Measurements from ENCODE around the gene BRF1. TPM values are rescaled to one million over a fixed set of nuclear protein-coding genes. Genes with fewer than 3 reads are reported as not detected.

The BRF1 gene
- total RNA-seq, 1 experiment from 2014 or later = 41.2 TPM

DNA sequence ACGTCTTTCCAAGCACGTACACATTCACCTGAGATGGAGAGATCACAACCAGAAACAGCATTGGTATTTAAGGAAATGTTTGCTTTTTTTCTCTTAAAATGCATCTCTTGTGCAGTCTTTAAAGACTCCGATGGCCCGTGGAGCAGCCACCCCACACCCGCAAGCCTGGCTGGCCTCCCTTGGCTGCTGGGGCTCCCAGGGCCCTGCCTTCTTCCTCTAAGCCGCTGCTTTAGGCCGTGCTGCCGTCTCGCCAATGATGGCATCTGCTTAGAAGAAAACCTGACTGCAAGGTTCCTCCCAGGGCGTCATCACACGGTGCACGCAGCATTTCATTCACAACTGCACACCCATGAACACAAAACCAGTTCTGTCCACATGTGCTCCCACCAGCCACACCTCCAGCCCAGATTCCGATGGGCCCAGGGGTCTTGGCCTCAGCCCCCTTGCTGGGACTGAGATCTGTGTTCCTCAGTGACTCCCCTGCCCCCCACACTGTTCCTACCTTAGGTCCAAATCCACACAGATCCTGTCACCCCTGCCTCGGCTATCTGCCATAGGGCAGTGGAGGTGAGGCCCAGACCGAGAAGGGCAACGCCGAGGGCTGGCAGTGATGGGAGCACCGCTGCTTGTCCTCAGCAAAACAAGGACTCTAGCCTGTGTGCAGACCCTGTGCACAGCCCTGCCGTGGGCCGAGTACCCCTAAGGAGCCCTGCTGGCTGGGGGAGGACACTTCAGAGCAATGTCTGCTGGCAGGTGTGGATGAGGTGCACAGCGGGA is 48.1 kb downstream of the BRF1 start:
- Histone ChIP-seq H3K27me3 (ENCODE audit: insufficient read depth, low read length) (no peaks in the 10 kb centered on the region), H3K4me1 (ENCODE audit: control insufficient read depth in 1 of 2, insufficient read depth in 2 of 2, low read length in 2 of 2) (peaks cover 5 to 14% of the 10 kb centered on the region in 2 experiments; a peak in 3 of 4 replicates), H2AFZ (ENCODE audit: low read depth, low read length, poor library complexity, severe bottlenecking) (no peak overlapping the region), H3K4me3 (replicated peaks in 1 of 2; ENCODE audit: low read depth in 1 of 2, low read length in 2 of 2) (no peak overlapping the region), H3K79me2 (ENCODE audit: insufficient read depth, low read length) (peaks cover 25% of the 10 kb centered on the region; the same call in 1 of the 2 replicates), H4K20me1 (ENCODE audit: insufficient read depth) (no peaks in the 10 kb centered on the region), H3K36me3 (ENCODE audit: control insufficient read depth in 1 of 2, insufficient read depth in 2 of 2, low read length in 2 of 2) (peaks cover 0 to 10% of the 10 kb centered on the region in 2 experiments; a peak in 2 of 4 replicates), H3K9me2 (ENCODE audit: insufficient read depth) (no peaks in the 10 kb centered on the region), H3K27ac (ENCODE audit: low read depth, low read length) (no peak overlapping the region), H3K9ac (ENCODE audit: low read length) (no peak overlapping the region), H3K9me3 (ENCODE audit: control insufficient read depth in 1 of 2, insufficient read depth in 1 of 2, low read depth in 1 of 2, low read length in 2 of 2) (no peaks in the 10 kb centered on the region), H3K4me2 (ENCODE audit: low read length) (no peak overlapping the region)
- intact Hi-C loops (cut with micrococcal nuclease) = no loop called here
- ATAC-seq (no peak), DNase-seq (ENCODE audit: low read depth, low spot score) (no peak)
- CTCF ChIA-PET = no interaction called here
- TF ChIP-seq CBX3 (IDR thresholded peaks at IDR 0.05; ENCODE audit: low read depth) = no peak
- no peak for TF ChIP-seq EGR1 (IDR thresholded peaks at IDR 0.05; ENCODE audit: low read depth)
- no peak for TF ChIP-seq POLR2AphosphoS5 (IDR thresholded peaks at IDR 0.05; ENCODE audit: low read depth, low read length)
- TF ChIP-seq ZFX (IDR thresholded peaks at IDR 0.05) = no peak
- no peak for TF ChIP-seq SIN3A (IDR thresholded peaks at IDR 0.05; ENCODE audit: low read depth)
- no peak for TF ChIP-seq JUND (IDR thresholded peaks at IDR 0.05)
- TF ChIP-seq, protein P1, sequence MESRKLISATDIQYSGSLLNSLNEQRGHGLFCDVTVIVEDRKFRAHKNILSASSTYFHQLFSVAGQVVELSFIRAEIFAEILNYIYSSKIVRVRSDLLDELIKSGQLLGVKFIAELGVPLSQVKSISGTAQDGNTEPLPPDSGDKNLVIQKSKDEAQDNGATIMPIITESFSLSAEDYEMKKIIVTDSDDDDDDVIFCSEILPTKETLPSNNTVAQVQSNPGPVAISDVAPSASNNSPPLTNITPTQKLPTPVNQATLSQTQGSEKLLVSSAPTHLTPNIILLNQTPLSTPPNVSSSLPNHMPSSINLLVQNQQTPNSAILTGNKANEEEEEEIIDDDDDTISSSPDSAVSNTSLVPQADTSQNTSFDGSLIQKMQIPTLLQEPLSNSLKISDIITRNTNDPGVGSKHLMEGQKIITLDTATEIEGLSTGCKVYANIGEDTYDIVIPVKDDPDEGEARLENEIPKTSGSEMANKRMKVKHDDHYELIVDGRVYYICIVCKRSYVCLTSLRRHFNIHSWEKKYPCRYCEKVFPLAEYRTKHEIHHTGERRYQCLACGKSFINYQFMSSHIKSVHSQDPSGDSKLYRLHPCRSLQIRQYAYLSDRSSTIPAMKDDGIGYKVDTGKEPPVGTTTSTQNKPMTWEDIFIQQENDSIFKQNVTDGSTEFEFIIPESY (IDR thresholded peaks at IDR 0.05; ENCODE audit: extremely low read depth, insufficient replicate concordance, low read length) = no peak
- TF ChIP-seq, protein P2, sequence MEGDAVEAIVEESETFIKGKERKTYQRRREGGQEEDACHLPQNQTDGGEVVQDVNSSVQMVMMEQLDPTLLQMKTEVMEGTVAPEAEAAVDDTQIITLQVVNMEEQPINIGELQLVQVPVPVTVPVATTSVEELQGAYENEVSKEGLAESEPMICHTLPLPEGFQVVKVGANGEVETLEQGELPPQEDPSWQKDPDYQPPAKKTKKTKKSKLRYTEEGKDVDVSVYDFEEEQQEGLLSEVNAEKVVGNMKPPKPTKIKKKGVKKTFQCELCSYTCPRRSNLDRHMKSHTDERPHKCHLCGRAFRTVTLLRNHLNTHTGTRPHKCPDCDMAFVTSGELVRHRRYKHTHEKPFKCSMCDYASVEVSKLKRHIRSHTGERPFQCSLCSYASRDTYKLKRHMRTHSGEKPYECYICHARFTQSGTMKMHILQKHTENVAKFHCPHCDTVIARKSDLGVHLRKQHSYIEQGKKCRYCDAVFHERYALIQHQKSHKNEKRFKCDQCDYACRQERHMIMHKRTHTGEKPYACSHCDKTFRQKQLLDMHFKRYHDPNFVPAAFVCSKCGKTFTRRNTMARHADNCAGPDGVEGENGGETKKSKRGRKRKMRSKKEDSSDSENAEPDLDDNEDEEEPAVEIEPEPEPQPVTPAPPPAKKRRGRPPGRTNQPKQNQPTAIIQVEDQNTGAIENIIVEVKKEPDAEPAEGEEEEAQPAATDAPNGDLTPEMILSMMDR (IDR thresholded peaks at IDR 0.05 in 2 of 3, conservative IDR thresholded peaks at IDR 0.05 in 1 of 3; ENCODE audit: borderline replicate concordance in 1 of 3, insufficient read depth in 1 of 3, low read depth in 2 of 3, low read length in 2 of 3) = no peak
- no peak for TF ChIP-seq POLR2A (IDR thresholded peaks at IDR 0.05; ENCODE audit: borderline replicate concordance, extremely low read depth, insufficient read depth, insufficient read length)
- TF ChIP-seq SRF (IDR thresholded peaks at IDR 0.05; ENCODE audit: low read depth) = no peak
- TF ChIP-seq FOSL1 (IDR thresholded peaks at IDR 0.05; ENCODE audit: low read depth) = no peak
- no peak for TF ChIP-seq EZH2phosphoT487 (IDR thresholded peaks at IDR 0.05; ENCODE audit: borderline replicate concordance)
- no peak for TF ChIP-seq ZNF274 (IDR thresholded peaks at IDR 0.05; ENCODE audit: low read depth, low read length)
- no peak for TF ChIP-seq YY1 (IDR thresholded peaks at IDR 0.05; ENCODE audit: extremely low read depth, insufficient replicate concordance, low read depth, low read length)
- no peak for TF ChIP-seq CEBPB (IDR thresholded peaks at IDR 0.05; ENCODE audit: low read depth)
- TF ChIP-seq, protein P3, sequence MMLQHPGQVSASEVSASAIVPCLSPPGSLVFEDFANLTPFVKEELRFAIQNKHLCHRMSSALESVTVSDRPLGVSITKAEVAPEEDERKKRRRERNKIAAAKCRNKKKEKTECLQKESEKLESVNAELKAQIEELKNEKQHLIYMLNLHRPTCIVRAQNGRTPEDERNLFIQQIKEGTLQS (IDR thresholded peaks at IDR 0.05) = no peak
- no peak for TF ChIP-seq EZH2 (IDR thresholded peaks at IDR 0.05)
- TF ChIP-seq SP1 (IDR thresholded peaks at IDR 0.05; ENCODE audit: low read depth) = no peak
- TF ChIP-seq, protein P4, sequence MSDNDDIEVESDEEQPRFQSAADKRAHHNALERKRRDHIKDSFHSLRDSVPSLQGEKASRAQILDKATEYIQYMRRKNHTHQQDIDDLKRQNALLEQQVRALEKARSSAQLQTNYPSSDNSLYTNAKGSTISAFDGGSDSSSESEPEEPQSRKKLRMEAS (IDR thresholded peaks at IDR 0.05) = no peak
- TF ChIP-seq RAD21 (IDR thresholded peaks at IDR 0.05; ENCODE audit: low read depth) = no peak
- RAD21 ChIA-PET (ENCODE audit: low non-redundant PET in 1 of 2, low total read pairs in 2 of 2, uncharacterized antibody in 2 of 2, unreplicated experiment in 2 of 2) = no interaction called here
- no TSS peak for BruUV-seq (replicated peaks)
- POLR2A ChIA-PET = no interaction called here

Measured in HCT116 (cell line).